HEK293 (cell line): ENCODE data around the gene METAP1D.

Experiments
- BCL11A ChIP-seq: fragments of 450-650 bp; formaldehyde crosslinking; IDR thresholded peaks from 2 replicates; pipeline ENCODE4 v1.5.1; 2016; ENCODE audit warnings: low read depth, missing biosample characterization, missing genetic modification characterization
- BCL11B ChIP-seq: fragments of 450-650 bp; formaldehyde crosslinking; IDR thresholded peaks from 2 replicates; pipeline ENCODE4 v1.5.1; 2016; ENCODE audit warnings: low read depth, missing biosample characterization, missing genetic modification characterization
- MEIS1 ChIP-seq: sonication (generic); formaldehyde crosslinking; IDR thresholded peaks from 2 replicates; pipeline ENCODE4 v1.8.1; 2022; ENCODE audit warnings: missing genetic modification reagents, mild to moderate bottlenecking, borderline replicate concordance
- ZNF140 ChIP-seq: fragments of 450-650 bp; formaldehyde crosslinking; IDR thresholded peaks from 2 replicates; pipeline ENCODE4 v1.5.1; 2016; ENCODE audit warnings: missing biosample characterization, missing genetic modification characterization
- ZNF274 ChIP-seq, 2 experiments: fragments of 200-500 bp in 1 of 2; fragments of 450-650 bp in 1 of 2; sonication (Bioruptor generic) in 1 of 2; formaldehyde crosslinking in 1 of 2; IDR thresholded peaks; 2 replicates each; pipeline versions ENCODE4 v1.5.1 to v1.6.1; 2014 to 2016; ENCODE audit warnings: borderline replicate concordance in 1 of 2, inconsistent platforms in 1 of 2, low read length in 1 of 2, missing biosample characterization in 1 of 2, missing genetic modification characterization in 1 of 2
- ZNF341 ChIP-seq: fragments of 450-650 bp; formaldehyde crosslinking; IDR thresholded peaks from 2 replicates; pipeline ENCODE4; 2016; ENCODE audit warnings: low read depth, missing biosample characterization, missing genetic modification characterization
- ZNF560 ChIP-seq: fragments of 450-650 bp; formaldehyde crosslinking; IDR thresholded peaks from 2 replicates; pipeline ENCODE4 v1.5.1; 2017; ENCODE audit warnings: missing biosample characterization, missing genetic modification characterization, borderline replicate concordance
- ZNF561 ChIP-seq: fragments of 450-650 bp; IDR thresholded peaks from 2 replicates; pipeline ENCODE4 v1.5.1; 2018; ENCODE audit warnings: missing biosample characterization, missing genetic modification characterization, borderline replicate concordance
- ZNF785 ChIP-seq: fragments of 450-650 bp; formaldehyde crosslinking; IDR thresholded peaks from 2 replicates; pipeline ENCODE4 v1.5.1; 2016; ENCODE audit warnings: missing biosample characterization, missing genetic modification characterization
- TF ChIP-seq, protein P1 (sequence below): fragments of 450-650 bp; formaldehyde crosslinking; IDR thresholded peaks from 2 replicates; pipeline ENCODE4 v1.5.1; 2016; ENCODE audit warnings: missing biosample characterization, missing genetic modification characterization
- TF ChIP-seq, protein P2 (sequence below): fragments of 450-650 bp; formaldehyde crosslinking; IDR thresholded peaks from 2 replicates; pipeline ENCODE4 v1.5.1; 2016; ENCODE audit warnings: missing biosample characterization, missing genetic modification characterization
- TF ChIP-seq, protein P3 (sequence below): fragments of 450-650 bp; formaldehyde crosslinking; IDR thresholded peaks from 2 replicates; pipeline ENCODE4 v1.5.1; 2016; ENCODE audit warnings: missing biosample characterization, missing genetic modification characterization
- TF ChIP-seq, protein P4 (sequence below): fragments of 450-650 bp; formaldehyde crosslinking; IDR thresholded peaks from 2 replicates; pipeline ENCODE4 v1.5.1; 2016; ENCODE audit warnings: missing biosample characterization, missing genetic modification characterization

DNA sequence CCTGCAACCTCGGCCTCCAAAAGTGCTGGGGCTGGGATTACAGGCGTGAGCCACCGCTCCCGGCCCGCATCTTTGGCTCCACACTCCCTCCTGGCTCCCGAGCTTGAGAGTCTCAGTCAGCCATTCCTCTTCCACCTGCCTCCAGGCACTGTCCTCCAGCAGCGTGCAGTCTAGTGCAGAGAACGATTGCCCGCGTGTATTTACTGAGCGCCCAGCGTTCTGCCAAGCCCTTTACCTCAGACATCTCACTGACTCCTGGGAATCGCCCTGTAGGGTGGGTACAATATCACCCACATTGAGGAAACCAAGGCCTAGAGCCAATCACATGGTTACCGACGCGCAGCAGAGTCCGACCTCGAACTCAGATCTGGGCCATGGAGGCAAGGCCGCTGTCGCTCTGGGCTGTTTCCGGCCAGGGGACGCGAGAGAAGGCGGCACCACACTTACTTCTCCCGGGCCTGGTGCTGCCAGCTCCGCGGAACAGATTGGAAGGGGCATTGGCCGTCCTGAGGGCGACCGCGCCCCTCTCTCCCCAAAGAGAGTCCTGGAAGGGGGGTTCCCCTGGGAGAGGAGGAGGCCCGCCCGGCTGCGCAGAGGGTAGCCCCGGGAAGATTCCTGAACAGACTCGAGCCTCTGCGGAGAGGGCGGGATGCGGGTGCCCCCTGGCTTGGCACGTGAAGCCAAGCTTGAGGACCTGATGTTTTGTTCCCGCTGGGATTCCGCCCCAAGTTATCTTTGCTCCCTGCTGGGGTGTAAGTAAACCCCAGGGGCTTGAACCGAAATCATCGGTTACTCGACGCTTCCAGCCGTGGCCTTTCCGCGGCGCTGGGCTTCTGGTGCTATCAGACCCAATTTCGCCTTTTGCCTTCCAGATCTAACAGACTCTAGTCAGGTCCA is 108.2 kb downstream of the METAP1D start:
- TF ChIP-seq, protein P1, sequence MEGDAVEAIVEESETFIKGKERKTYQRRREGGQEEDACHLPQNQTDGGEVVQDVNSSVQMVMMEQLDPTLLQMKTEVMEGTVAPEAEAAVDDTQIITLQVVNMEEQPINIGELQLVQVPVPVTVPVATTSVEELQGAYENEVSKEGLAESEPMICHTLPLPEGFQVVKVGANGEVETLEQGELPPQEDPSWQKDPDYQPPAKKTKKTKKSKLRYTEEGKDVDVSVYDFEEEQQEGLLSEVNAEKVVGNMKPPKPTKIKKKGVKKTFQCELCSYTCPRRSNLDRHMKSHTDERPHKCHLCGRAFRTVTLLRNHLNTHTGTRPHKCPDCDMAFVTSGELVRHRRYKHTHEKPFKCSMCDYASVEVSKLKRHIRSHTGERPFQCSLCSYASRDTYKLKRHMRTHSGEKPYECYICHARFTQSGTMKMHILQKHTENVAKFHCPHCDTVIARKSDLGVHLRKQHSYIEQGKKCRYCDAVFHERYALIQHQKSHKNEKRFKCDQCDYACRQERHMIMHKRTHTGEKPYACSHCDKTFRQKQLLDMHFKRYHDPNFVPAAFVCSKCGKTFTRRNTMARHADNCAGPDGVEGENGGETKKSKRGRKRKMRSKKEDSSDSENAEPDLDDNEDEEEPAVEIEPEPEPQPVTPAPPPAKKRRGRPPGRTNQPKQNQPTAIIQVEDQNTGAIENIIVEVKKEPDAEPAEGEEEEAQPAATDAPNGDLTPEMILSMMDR, result no peak
- no peak for TF ChIP-seq BCL11B (tag by site-specific recombination)
- TF ChIP-seq ZNF561 (tag by site-specific recombination), result no peak
- no peak for TF ChIP-seq BCL11A (tag by site-specific recombination)
- TF ChIP-seq ZNF341, result no peak
- no peak for TF ChIP-seq ZNF560 (tag by site-specific recombination)
- TF ChIP-seq, protein P2, sequence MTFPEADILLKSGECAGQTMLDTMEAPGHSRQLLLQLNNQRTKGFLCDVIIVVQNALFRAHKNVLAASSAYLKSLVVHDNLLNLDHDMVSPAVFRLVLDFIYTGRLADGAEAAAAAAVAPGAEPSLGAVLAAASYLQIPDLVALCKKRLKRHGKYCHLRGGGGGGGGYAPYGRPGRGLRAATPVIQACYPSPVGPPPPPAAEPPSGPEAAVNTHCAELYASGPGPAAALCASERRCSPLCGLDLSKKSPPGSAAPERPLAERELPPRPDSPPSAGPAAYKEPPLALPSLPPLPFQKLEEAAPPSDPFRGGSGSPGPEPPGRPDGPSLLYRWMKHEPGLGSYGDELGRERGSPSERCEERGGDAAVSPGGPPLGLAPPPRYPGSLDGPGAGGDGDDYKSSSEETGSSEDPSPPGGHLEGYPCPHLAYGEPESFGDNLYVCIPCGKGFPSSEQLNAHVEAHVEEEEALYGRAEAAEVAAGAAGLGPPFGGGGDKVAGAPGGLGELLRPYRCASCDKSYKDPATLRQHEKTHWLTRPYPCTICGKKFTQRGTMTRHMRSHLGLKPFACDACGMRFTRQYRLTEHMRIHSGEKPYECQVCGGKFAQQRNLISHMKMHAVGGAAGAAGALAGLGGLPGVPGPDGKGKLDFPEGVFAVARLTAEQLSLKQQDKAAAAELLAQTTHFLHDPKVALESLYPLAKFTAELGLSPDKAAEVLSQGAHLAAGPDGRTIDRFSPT (tag by site-specific recombination), result no peak
- TF ChIP-seq, protein P3, sequence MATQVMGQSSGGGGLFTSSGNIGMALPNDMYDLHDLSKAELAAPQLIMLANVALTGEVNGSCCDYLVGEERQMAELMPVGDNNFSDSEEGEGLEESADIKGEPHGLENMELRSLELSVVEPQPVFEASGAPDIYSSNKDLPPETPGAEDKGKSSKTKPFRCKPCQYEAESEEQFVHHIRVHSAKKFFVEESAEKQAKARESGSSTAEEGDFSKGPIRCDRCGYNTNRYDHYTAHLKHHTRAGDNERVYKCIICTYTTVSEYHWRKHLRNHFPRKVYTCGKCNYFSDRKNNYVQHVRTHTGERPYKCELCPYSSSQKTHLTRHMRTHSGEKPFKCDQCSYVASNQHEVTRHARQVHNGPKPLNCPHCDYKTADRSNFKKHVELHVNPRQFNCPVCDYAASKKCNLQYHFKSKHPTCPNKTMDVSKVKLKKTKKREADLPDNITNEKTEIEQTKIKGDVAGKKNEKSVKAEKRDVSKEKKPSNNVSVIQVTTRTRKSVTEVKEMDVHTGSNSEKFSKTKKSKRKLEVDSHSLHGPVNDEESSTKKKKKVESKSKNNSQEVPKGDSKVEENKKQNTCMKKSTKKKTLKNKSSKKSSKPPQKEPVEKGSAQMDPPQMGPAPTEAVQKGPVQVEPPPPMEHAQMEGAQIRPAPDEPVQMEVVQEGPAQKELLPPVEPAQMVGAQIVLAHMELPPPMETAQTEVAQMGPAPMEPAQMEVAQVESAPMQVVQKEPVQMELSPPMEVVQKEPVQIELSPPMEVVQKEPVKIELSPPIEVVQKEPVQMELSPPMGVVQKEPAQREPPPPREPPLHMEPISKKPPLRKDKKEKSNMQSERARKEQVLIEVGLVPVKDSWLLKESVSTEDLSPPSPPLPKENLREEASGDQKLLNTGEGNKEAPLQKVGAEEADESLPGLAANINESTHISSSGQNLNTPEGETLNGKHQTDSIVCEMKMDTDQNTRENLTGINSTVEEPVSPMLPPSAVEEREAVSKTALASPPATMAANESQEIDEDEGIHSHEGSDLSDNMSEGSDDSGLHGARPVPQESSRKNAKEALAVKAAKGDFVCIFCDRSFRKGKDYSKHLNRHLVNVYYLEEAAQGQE (tag by site-specific recombination), result no peak
- no peak for TF ChIP-seq ZNF140
- TF ChIP-seq, protein P4, sequence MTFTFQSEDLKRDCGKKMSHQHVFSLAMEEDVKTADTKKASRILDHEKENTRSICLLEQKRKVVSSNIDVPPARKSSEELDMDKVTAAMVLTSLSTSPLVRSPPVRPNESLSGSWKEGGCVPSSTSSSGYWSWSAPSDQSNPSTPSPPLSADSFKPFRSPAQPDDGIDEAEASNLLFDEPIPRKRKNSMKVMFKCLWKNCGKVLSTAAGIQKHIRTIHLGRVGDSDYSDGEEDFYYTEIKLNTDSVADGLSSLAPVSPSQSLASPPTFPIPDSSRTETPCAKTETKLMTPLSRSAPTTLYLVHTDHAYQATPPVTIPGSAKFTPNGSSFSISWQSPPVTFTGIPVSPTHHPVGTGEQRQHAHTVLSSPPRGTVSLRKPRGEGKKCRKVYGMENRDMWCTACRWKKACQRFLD (tag by site-specific recombination), result no peak
- TF ChIP-seq ZNF785 (tag by site-specific recombination), result no peak
- no peak for TF ChIP-seq ZNF274 (IDR thresholded peaks at IDR 0.05; ENCODE audit: low read length)
- TF ChIP-seq ZNF274 (tag by site-specific recombination; IDR thresholded peaks at IDR 0.05; ENCODE audit: borderline replicate concordance), result no peak
- no peak for TF ChIP-seq MEIS1 (CRISPR knock-in tag)
